SK-N-MC (cell line): ENCODE data around the gene CDCA7.
"Not testable (repeated sequence)": the region's sequence is repeated elsewhere in the genome, so short reads cannot be mapped to it uniquely, and the experiment has no call there.

Source experiments
- DNase-seq: peaks from one replicate; pipeline ENCODE4 v3.0.0-alpha.2; 2011; ENCODE audit warnings: low read depth, low spot score
- H3K27ac ChIP-seq: fragments of 200-600 bp; sonication (generic); 2 replicates; pipeline ENCODE4 v1.5.1; 2016; ENCODE audit warnings: mixed run types
- H3K36me3 ChIP-seq: fragments of 200-600 bp; sonication (generic); 2 replicates; pipeline ENCODE4 v1.6.1; 2017; ENCODE audit warnings: antibody characterized with exemption, low read length, mixed read lengths; ENCODE audit not compliant: insufficient read depth
- H3K4me3 ChIP-seq: fragments of 200-600 bp; sonication (generic); 2 replicates; pipeline ENCODE4 v1.5.1; 2016
- H3K9ac ChIP-seq: fragments of 200-600 bp; sonication (generic); 2 replicates; pipeline ENCODE4 v1.8.0; 2017; ENCODE audit warnings: mixed run types, mixed read lengths; ENCODE audit not compliant: insufficient read length
- H3K9me3 ChIP-seq: fragments of 200-600 bp; sonication (generic); 2 replicates; pipeline ENCODE4 v1.6.1; 2017; ENCODE audit warnings: low read depth, mild to moderate bottlenecking, antibody characterized with exemption, low read length, moderate library complexity, mixed read lengths
- EZH2 ChIP-seq: fragments of 200-600 bp; sonication (generic); IDR thresholded peaks from one replicate; pipeline ENCODE4 v1.6.1; 2017; ENCODE audit warnings: antibody characterized with exemption
- FOXP2 ChIP-seq: optimal IDR thresholded peaks from 2 replicates; pipeline ENCODE3; 2011; ENCODE audit warnings: mild to moderate bottlenecking, moderate library complexity; ENCODE audit not compliant: insufficient read depth; ENCODE audit errors: extremely low read length, control extremely low read depth
- POLR2AphosphoS5 ChIP-seq: IDR thresholded peaks from 2 replicates; pipeline ENCODE4 v1.6.1; 2012; ENCODE audit warnings: mild to moderate bottlenecking, low read depth, low read length, borderline replicate concordance

Gene CDCA7

GRCh38 chr2:173373290-173373689 is 18.6 kb downstream of the CDCA7 start:
- H3K36me3 ChIP-seq: peaks cover 82% of the 10 kb centered on the region
- TF ChIP-seq POLR2AphosphoS5 (no peak), EZH2 (no peak), FOXP2 (no peak)

GRCh38 chr2:173374634-173375033 is 20.0 kb downstream of the CDCA7 start:
- H3K9me3 ChIP-seq: no peaks in the 10 kb centered on the region
- peaks cover 72% of the 10 kb centered on the region for H3K36me3 ChIP-seq
- H3K4me3 ChIP-seq: no peak overlapping the region
- H3K9ac ChIP-seq: no peak overlapping the region
- no peak overlapping the region for H3K27ac ChIP-seq
- DNase-seq: no peak
- TF ChIP-seq FOXP2 (no peak), EZH2 (no peak), POLR2AphosphoS5 (no peak)

More at GRCh38 chr2:173373290-173373689, 18.6 kb downstream of the CDCA7 start:
- DNase-seq: no peak
- Histone ChIP-seq H3K9me3 (no peaks in the 10 kb centered on the region), H3K27ac (no peak overlapping the region), H3K4me3 (no peak overlapping the region), H3K9ac (no peak overlapping the region)

- H3K36me3 ChIP-seq: peaks cover 28% of the 10 kb centered on the region
- H3K9ac ChIP-seq: not testable (repeated sequence)
Measured at GRCh38 chr2:173385534-173385933, 30.9 kb downstream of the CDCA7 start.

GRCh38 chr2:173386021-173386737 is 31.5 kb downstream of the CDCA7 start:
- Histone ChIP-seq H3K9ac (no peak overlapping the region), H3K4me3 (no peak overlapping the region), H3K9me3 (no peaks in the 10 kb centered on the region), H3K36me3 (peaks cover 22% of the 10 kb centered on the region), H3K27ac (no peak overlapping the region)
- DNase-seq: no peak
- no peak for TF ChIP-seq EZH2
- TF ChIP-seq FOXP2: no peak
- TF ChIP-seq POLR2AphosphoS5: no peak

More at GRCh38 chr2:173385534-173385933, 30.9 kb downstream of the CDCA7 start:
- H3K4me3 ChIP-seq, DNase-seq, H3K9me3 ChIP-seq, H3K27ac ChIP-seq: not testable (repeated sequence)

GRCh38 chr2:173386738-173387065 is 32.0 kb downstream of the CDCA7 start:
- Histone ChIP-seq H3K36me3 (peaks cover 21% of the 10 kb centered on the region), H3K9ac (no peak overlapping the region), H3K27ac (no peak overlapping the region), H3K4me3 (no peak overlapping the region), H3K9me3 (no peaks in the 10 kb centered on the region)
- no peak for DNase-seq
- TF ChIP-seq POLR2AphosphoS5: no peak
- TF ChIP-seq FOXP2: no peak
- TF ChIP-seq EZH2: no peak

GRCh38 chr2:173387079-173387478 is 32.4 kb downstream of the CDCA7 start:
- DNase-seq: no peak
- H3K9ac ChIP-seq: no peak overlapping the region
- no peak overlapping the region for H3K4me3 ChIP-seq
- no peak for TF ChIP-seq FOXP2
- no peak for TF ChIP-seq POLR2AphosphoS5
- TF ChIP-seq EZH2: no peak
- no peak overlapping the region for H3K27ac ChIP-seq
- no peaks in the 10 kb centered on the region for H3K9me3 ChIP-seq
- peaks cover 21% of the 10 kb centered on the region for H3K36me3 ChIP-seq

GRCh38 chr2:173387660-173388059 is 33.0 kb downstream of the CDCA7 start:
- Histone ChIP-seq H3K9me3 (no peaks in the 10 kb centered on the region), H3K9ac (no peak overlapping the region), H3K4me3 (no peak overlapping the region), H3K36me3 (peaks cover 18% of the 10 kb centered on the region), H3K27ac (no peak overlapping the region)
- no peak for DNase-seq
- no peak for TF ChIP-seq POLR2AphosphoS5
- no peak for TF ChIP-seq FOXP2

- Histone ChIP-seq H3K9me3 (no peaks in the 10 kb centered on the region), H3K36me3 (peaks cover 7% of the 10 kb centered on the region), H3K27ac (no peak overlapping the region), H3K4me3 (no peak overlapping the region), H3K9ac (no peak overlapping the region)
- no peak for TF ChIP-seq FOXP2
- no peak for DNase-seq
Measured at GRCh38 chr2:173388795-173389194, 34.1 kb downstream of the CDCA7 start.

GRCh38 chr2:173390036-173390435 is 35.4 kb downstream of the CDCA7 start:
- no peak overlapping the region for H3K9ac ChIP-seq
- no peak overlapping the region for H3K4me3 ChIP-seq
- TF ChIP-seq FOXP2: no peak
- no peak for TF ChIP-seq EZH2
- TF ChIP-seq POLR2AphosphoS5: no peak
- H3K36me3 ChIP-seq: no peaks in the 10 kb centered on the region
- no peaks in the 10 kb centered on the region for H3K9me3 ChIP-seq
- DNase-seq: no peak
- H3K27ac ChIP-seq: no peak overlapping the region

GRCh38 chr2:173392731-173393130 is 38.1 kb downstream of the CDCA7 start:
- Histone ChIP-seq H3K9me3 (no peaks in the 10 kb centered on the region), H3K27ac (no peak overlapping the region), H3K36me3 (no peaks in the 10 kb centered on the region), H3K4me3 (no peak overlapping the region), H3K9ac (no peak overlapping the region)
- no peak for DNase-seq
- TF ChIP-seq FOXP2: no peak
- TF ChIP-seq POLR2AphosphoS5: no peak
- TF ChIP-seq EZH2: no peak
